22Rv1 (cell line): ENCODE data around the gene ELN.

Source experiments
- CTCF ChIP-seq: fragments of 450-650 bp; IDR thresholded peaks from 2 replicates; pipeline ENCODE4 v1.5.1; 2017; ENCODE audit warnings: mild to moderate bottlenecking
- ZFX ChIP-seq: fragments of 450-650 bp; IDR thresholded peaks from 2 replicates; pipeline ENCODE4 v1.6.1; 2017; ENCODE audit warnings: antibody characterized with exemption, borderline replicate concordance

GRCh38 chr7:74093671-74094223 lies 65.8 kb downstream of the ELN start:
- TF ChIP-seq CTCF (no peak), ZFX (no peak)
